GM12875 (cell line): ENCODE measurements around the gene CDY1B.
"Not testable (repeated sequence)": the region's sequence is repeated elsewhere in the genome, so short reads cannot be mapped to it uniquely, and the experiment has no call there.

ENCODE experiments used
- H3K4me3 ChIP-seq: one replicate; pipeline ENCODE4 v1.5.1; 2011; ENCODE audit warnings: low read depth, low read length, control low read depth

Gene CDY1B, protein sequence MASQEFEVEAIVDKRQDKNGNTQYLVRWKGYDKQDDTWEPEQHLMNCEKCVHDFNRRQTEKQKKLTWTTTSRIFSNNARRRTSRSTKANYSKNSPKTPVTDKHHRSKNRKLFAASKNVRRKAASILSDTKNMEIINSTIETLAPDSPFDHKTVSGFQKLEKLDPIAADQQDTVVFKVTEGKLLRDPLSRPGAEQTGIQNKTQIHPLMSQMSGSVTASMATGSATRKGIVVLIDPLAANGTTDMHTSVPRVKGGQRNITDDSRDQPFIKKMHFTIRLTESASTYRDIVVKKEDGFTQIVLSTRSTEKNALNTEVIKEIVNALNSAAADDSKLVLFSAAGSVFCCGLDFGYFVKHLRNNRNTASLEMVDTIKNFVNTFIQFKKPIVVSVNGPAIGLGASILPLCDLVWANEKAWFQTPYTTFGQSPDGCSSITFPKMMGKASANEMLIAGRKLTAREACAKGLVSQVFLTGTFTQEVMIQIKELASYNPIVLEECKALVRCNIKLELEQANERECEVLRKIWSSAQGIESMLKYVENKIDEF

DNA sequence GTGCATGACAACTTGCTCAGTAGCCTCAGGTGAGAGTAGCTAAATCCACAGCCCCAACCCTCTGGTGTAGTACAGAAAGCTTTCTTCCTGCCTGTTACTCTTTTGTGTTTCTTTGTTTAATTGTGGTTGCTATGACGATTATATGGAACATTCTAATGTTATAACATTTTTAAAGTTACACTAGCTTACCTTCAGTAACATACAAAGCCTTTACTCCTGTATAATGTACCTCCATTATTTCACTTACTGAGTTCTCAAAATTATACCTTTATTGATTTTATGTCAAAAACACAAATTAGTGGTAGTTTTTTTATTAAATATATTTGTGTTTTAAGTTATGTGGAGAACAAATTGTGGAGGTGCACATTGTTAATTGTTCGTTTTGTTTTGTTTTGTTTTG is at the start of gene CDY1B:
TSS of gene CDY1B (minus strand) at position 101 of the 400 bp plus-strand sequence. CDS start 331 bp downstream, outside the sequence.
- H3K4me3 ChIP-seq = not testable (repeated sequence)

DNA sequence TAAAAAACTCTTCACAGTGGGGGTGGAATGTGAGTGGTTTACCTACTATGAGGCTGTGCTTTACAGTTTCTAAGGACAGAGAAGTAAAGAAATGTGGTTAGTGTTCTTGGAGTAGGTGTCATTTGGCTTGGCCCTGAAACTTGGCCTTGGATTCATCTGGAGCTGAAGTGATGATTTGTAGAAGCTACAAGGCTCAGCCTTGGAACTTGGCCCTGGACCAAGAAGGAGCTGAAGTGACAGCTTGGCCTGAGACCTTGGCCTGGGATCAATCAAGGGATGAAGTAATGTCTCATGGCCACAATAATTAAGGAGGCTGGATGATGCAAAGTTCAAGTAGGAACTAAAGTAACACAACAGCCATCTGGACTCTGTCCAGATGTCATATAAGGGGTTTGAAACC is 1.7 kb upstream of the CDY1B start:
- H3K4me3 ChIP-seq = not testable (repeated sequence)

DNA sequence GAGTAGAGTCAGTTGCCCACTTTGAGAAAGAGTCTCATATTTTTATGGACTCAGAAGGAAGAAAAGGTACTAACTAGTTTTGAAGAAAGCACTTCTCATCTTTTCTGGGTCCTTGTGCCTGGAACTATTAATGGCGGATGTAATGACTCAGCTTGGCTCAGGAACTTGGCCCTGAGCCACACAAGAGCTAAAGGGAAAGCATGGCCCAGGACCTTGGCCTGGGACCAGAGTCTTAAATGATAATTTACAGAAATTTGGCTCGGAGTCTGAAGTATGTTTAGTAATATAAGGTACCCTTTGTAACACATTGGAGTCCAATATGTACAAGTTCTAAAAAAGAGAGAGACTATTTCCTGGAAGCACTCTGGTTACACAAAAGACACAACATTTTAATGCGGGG is 4.6 kb downstream of the CDY1B start:
- not testable (repeated sequence) for H3K4me3 ChIP-seq

DNA sequence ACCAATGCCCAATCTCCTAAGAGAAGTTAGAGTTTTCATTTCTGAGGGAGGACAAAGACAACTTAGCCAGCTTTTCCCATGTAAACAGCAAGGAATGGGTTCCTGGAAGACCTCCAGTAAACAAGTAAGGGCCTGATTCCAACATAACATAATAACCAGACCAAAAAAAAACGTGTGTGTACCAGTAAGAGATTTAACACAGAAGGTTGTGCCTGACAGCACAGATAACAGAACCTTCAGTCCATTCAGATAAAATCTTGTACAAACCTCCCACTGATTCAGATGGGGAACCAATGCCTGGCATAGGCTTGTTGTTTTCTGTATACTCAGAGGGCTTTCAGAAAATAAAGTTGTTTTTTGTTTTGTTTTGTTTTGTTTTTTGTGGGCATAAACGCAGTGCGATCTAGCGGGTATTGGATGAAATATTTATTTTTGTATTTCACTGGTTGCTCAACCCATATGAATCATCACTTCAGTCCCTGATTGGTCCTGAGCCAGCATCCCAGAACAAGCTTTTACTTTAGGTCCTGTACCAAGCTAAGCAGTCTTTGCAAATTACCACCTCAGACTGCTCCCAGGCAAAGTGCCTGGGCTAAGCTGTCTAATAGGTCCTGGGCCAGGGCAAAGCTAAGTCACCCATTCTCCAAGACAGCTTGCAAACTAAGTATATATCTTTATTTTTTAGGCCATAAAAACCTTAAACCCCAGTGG is 8.7 kb downstream of the CDY1B start:
- not testable (repeated sequence) for H3K4me3 ChIP-seq

DNA sequence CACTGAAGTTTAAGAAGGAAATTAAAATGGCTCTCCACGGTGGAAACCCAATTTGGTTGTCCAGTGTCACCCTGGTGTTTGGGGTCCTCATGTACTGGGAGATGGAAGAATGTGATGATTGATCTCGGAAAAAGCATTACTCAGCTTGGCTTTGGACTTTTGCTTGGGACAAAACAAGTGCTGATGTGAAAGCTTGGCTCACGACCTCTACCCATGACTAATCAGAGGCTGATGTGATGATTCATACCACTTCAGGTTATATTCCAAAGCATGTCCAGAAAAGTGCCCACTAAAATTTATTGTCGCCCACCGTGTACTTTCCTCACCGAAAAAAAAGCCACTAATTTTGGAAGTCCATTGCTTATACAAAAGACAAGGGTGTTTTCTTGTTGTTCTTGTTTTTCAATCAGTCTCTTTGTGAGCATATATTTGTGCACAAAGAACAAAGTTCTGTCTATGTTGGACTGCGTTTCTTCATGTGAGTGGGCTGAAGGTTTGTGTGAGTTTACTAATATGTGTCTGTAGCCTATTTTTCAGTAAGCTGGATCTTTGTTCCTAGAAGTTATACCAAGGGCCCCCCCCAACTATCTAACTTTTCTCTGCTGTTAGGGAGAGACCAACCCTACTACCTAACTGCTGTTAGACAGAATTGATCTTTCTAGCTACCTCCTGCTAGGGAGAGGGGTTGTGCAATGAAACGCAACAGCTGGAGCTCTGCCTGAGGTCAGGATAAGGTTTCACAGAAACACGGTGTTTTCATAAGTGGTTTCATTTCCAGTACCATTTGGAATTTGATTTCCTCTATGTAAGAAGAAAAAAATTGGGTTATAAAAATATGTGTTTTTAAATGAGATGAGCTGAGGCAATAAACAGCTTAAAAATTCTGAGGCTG is 21.4 kb downstream of the CDY1B start:
- not testable (repeated sequence) for H3K4me3 ChIP-seq
